ENCODE results near the gene IGSF8. TPM values are rescaled to one million over a fixed set of nuclear protein-coding genes. Genes with fewer than 3 reads are reported as not detected.
"Not testable (repeated sequence)": the region's sequence is repeated elsewhere in the genome, so short reads cannot be mapped to it uniquely, and the experiment has no call there.

IGSF8 gene
- total RNA-seq, 2 donors from 2014 or later: 18.8 to 22.1 TPM

DNA sequence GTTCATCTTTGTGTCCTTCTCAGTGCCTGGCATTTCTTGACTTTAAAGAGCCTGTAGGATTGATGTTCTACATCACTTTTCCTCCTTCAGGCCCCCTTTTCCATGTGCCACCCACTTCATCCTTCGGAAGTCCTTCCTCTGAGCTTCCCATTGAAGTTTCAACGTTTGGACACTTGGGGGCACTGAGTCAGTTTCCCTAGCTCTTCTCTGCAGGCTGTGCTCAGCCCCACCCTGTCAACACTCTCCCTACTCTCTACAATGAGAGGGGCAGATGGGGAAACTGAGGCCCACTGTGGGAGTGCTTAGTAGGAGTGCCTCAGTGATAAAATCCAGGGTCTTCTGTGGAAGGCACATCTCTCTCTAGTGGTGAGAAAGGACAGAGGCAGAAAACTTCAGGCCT is 40.3 kb downstream of the IGSF8 start:
- no peak for DNase-seq
- intact Hi-C loops (cut with DNase I): no loop called here
- ATAC-seq: no peak

DNA sequence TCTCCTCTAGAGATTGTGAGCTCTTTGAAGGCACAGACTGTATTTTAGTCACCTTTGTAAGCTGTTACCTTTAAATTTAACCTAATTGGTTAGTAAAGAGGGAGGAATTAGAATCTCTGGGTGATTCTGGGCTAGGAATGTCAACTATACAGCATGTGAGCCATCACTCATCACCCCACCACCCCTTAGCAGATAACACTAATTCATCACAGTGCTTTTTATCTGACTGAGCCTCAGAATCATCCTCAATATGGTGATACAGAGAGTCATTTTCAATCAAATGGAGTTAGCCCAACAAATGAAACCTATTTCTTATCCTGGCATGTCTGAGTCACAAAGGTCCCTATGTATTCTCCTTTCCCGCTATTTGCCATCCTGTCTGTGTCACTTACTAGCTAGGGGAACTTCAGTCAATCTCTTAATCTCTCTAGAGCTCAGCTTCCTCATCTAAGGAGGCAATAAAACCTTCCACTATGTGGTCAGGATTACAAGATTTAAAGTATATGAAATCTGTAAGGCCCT is 41.7 kb downstream of the IGSF8 start:
- intact Hi-C loops (cut with DNase I): no loop called here
- DNase-seq (no peak), ATAC-seq (no peak)

DNA sequence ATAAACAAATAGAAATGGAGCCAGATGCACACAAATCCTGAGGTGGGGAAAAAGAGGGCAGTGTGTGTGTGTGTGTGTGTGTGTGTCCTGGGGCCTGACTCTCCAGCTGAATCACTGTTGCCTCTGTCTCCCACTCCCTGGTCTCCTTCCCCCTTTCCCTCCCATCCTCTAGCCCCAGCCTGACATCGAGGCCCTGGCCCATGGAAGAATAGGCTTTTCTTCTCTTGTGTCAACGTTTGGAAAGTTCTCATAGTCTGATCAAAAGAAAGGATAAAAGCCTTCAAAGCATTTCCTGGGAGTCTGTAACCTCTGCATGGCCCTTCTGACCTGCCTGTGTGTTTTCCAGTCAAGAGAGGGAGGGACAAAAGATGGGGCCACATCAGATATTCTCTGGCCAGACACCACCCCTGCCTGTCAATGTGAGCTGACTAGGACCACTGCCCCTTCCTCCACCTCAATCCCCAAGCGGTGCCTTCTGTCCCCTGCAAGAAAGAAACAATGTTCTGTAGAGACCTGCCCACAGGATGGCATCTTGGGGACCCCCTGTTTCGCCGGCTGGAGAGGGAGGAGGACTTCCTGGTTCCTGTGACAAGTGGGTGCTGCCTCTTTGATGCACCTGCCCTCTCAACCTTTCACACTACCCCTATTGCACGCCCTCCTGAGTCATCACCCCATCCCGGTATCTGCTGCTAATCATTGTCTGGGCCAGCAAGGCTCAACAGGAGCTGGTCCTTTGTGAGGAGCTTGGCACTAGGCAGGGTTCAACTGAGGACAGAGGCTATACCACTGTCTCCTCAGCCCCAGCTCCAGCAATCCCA is 44.7 kb downstream of the IGSF8 start:
- DNase-seq (no peak), ATAC-seq (no peak)
- intact Hi-C loops (cut with DNase I): no loop called here

- no peak for DNase-seq
- intact Hi-C loops (cut with DNase I): no loop called here
- no peak for ATAC-seq
Measured at GRCh38 chr1:160052936-160053335, 45.5 kb downstream of the IGSF8 start.

DNA sequence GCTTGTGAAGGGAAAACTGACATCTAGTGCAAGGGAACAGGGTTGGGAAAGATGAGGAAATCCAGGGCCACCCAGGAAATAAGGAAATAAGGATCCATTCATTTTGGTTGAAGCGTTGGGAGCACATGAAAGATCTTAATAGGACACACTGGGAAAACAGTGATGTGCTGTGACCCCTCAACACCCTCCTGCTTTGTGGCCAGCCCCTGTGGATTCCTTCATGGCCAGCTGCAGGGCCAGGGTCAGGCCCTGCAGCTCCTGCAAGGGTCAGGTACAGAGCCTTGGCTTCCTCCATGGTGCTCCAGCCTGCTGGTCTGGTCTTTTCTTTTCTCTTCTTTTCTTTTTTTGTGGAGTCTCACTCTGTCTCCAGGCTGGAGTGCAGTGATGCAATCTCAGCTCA is 47.8 kb downstream of the IGSF8 start:
- intact Hi-C loops (cut with DNase I): no loop called here
- ATAC-seq: no peak
- no peak for DNase-seq

GRCh38 chr1:160050182-160050581 is 48.2 kb downstream of the IGSF8 start:
- intact Hi-C loops (cut with DNase I); ATAC-seq: not testable (repeated sequence)

GRCh38 chr1:160049101-160049500 is 49.3 kb downstream of the IGSF8 start:
- intact Hi-C loops (cut with DNase I): no loop called here
- ATAC-seq (no peak), DNase-seq (no peak)

More at GRCh38 chr1:160050182-160050581, 48.2 kb downstream of the IGSF8 start:
- not testable (repeated sequence) for DNase-seq

- DNase-seq (no peak), ATAC-seq (no peak)
- intact Hi-C loops (cut with DNase I): loop anchor here in 1 of 2 donors (1.0 kb wide), 1 partner anchor 34 kb away; no protein-coding TSS in a partner anchor
Measured at GRCh38 chr1:160048335-160048734, 50.1 kb downstream of the IGSF8 start.

DNA sequence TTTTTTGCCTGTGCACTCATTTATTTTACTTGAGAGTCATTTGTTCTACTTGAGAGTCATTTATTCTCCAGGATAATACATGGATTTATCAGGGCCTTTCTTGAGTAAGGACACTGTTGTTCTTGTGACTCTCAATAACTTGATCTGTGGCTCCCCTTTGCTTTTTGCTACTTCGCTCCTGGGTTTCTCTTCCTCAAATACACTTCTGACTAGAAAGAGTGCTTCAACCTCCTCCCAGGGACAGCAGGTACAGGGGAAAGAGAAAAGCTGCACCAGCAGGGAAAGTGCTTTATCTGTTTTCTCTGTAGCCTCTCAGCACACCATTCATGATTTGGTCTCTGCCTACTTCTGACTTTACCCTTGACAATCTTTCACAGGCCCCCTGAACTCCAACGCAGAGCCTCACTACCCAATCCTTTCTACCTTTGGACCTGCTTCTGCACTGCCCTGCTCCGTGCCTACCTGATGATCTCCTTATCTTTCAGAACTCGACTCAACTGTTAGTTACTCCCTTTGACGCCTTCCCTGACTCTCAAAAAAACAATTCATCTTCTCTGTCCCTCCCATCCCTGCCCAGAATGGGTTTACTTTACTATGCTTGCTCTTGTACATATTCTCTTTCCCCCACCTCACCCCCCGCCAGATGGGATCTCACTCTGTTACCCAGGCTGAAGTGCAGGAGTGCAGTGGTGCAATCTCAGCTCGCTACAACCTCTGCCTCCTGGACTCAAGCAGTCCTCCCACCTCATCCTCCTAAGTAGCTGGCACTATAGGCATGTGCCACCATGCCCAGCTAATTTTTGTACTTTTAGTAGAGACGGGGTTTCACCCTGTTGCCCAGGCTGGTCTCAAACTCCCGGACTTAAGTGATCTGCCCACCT is 51.1 kb downstream of the IGSF8 start:
- ATAC-seq (no peak), DNase-seq (no peak)
- intact Hi-C loops (cut with DNase I): no loop called here

GRCh38 chr1:160046494-160047110 is 51.8 kb downstream of the IGSF8 start:
- intact Hi-C loops (cut with DNase I): no loop called here
- DNase-seq (peak; percentile 50), ATAC-seq (peak; percentile 85 to 90)

- no peak for DNase-seq
- ATAC-seq: no peak
- intact Hi-C loops (cut with DNase I): no loop called here
Measured at GRCh38 chr1:160045653-160046052, 52.8 kb downstream of the IGSF8 start.

DNA sequence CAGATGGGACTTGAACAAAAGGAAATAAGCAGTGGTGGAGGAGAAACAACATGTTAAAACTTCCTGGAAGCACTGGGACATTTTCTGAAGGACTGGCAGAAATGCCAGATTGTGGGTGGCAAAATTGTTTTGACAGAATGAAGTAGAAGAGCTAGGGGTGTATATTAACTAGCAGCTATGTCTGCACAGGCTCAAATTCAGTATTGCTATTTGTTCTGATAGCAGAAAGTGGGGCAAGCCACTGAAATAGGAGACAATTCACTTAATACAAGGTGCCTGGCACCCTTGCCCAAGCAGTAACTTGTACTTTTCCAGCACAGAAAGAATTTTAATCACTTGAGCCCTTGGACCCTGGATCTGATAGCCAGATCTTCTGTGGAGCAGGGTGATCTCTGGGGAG is 54.9 kb downstream of the IGSF8 start:
- ATAC-seq (no peak), DNase-seq (no peak)
- intact Hi-C loops (cut with DNase I): no loop called here

Other genes with a start within 250 kb of the IGSF8 start
- gene VSIG8, start 236.0 kb downstream of the IGSF8 start, total RNA-seq: not detected
- gene CFAP45, start 198.5 kb downstream of the IGSF8 start, total RNA-seq: 1 to 10 TPM; 1.6 to 2.0 TPM
- 100 to 1,000 TPM; 201 to 276 TPM for gene TAGLN2, start 173.1 kb downstream of the IGSF8 start, total RNA-seq
- gene IGSF9, start 153.0 kb downstream of the IGSF8 start, total RNA-seq: 1 to 10 TPM; 1.4 to 3.3 TPM
- gene SLAMF9, start 144.4 kb downstream of the IGSF8 start, total RNA-seq: under 1 TPM in 1 of 2 donors, not detected in 1; 0.35 TPM
- gene PIGM, start 66.6 kb downstream of the IGSF8 start, total RNA-seq: 1 to 10 TPM; 3.3 to 3.4 TPM
- gene KCNJ10, start 28.5 kb downstream of the IGSF8 start, total RNA-seq: under 1 TPM; 0.05 to 0.15 TPM
- under 1 TPM in 1 of 2 donors, not detected in 1; 0.06 TPM for gene KCNJ9, start 17.1 kb downstream of the IGSF8 start, total RNA-seq
- 100 to 1,000 TPM; 114 to 176 TPM for gene ATP1A2, start 17.1 kb upstream of the IGSF8 start, total RNA-seq
- under 1 TPM in 1 of 2 donors, not detected in 1; 0.13 TPM for gene ATP1A4, start 53.0 kb upstream of the IGSF8 start, total RNA-seq
- 10 to 100 TPM; 10.5 to 21.8 TPM for gene CASQ1, start 92.0 kb upstream of the IGSF8 start, total RNA-seq
- gene PEA15, start 106.8 kb upstream of the IGSF8 start, total RNA-seq: 100 to 1,000 TPM; 188 to 189 TPM
- 100 to 1,000 TPM in 1 of 2 donors, 10 to 100 TPM in 1; 98.5 to 121 TPM for gene DCAF8, start 163.9 kb upstream of the IGSF8 start, total RNA-seq
- 10 to 100 TPM; 91.1 to 92.6 TPM for gene PEX19, start 186.5 kb upstream of the IGSF8 start, total RNA-seq
- 100 to 1,000 TPM; 108 to 147 TPM for gene COPA, start 244.6 kb upstream of the IGSF8 start, total RNA-seq
- gene NCSTN, start 244.8 kb upstream of the IGSF8 start, total RNA-seq: 10 to 100 TPM; 57.4 to 70.2 TPM

All from left cardiac atrium (tissue), 4 donors.